IPS DF 4.7 (cell line): Measurements from ENCODE around the gene NPAS3.

ENCODE experiments used
- DNase-seq: peaks from one replicate; pipeline ENCODE4 v3.0.0-alpha.2; 2013; ENCODE audit warnings: low spot score; ENCODE audit errors: extremely low read depth

The NPAS3 gene

DNA sequence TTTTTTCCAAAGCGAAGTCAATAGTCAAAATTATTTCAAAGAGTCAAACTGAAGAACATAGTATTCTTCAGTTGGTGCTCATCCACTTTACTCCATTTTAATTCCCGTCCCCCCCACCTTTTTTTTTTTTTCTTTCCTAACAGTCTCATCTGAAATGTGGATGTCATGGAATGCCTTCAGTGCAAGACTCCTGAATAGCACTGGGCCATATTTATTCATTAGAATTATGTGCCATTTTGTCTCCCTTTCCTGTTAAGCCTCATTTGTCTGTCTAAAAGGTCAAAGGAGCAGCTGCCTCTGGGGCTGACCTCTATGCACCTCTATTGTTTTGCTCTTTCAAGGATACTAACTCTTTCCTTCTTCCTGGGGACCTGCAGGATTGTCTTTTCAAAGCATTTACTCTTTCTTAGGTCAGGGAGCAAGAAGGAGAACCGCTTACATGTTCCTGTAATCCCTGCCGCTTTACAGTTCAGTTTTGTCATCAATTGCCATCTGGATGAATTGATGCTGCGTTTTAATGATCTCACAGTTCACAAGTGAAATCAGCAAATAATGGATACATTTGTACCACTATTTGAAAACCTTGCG lies 310.6 kb downstream of the NPAS3 start:
- no peak for DNase-seq

DNA sequence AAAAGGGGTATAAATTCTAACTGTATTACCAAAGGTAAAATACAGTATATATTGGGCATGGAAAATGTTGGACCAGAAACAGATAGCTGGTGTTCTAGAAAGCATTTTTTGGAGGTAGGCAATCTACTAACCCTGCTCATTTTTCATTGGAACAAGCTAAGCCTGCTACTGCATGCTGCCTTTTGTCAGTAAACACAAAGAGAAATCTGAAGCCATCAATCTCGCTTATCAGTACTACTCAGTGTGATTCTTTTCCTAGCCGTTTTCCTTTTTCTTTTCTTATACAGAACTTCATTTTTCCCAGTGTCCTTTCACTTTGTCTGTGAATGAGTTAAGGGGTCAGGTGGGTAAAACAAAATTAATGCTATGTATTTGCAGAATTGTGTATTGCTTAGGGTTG lies 312.3 kb downstream of the NPAS3 start:
- no peak for DNase-seq

GRCh38 chr14:33254342-33254741 lies 315.7 kb downstream of the NPAS3 start:
- DNase-seq, result no peak

- DNase-seq, result no peak
Observed at GRCh38 chr14:33254861-33255395, 316.2 kb downstream of the NPAS3 start.

DNA sequence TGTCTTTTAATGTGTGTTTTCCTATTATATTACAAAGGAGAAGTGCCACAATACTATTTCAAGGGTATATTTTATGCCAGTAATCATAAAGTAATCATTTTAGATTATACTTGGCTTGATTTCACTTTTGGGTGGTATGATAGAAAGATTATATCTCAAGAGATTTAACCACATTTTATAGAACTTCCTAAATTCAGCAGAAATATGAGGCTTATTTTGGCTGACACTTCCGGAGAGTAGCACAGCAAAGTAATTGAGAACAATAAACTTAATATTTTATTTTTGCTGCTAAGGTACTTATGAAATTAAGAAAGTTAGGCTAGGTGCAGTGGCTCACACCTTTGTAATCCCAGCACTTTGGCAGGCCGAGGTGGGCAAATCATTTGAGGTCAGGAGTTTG lies 319.1 kb downstream of the NPAS3 start:
- no peak for DNase-seq

DNA sequence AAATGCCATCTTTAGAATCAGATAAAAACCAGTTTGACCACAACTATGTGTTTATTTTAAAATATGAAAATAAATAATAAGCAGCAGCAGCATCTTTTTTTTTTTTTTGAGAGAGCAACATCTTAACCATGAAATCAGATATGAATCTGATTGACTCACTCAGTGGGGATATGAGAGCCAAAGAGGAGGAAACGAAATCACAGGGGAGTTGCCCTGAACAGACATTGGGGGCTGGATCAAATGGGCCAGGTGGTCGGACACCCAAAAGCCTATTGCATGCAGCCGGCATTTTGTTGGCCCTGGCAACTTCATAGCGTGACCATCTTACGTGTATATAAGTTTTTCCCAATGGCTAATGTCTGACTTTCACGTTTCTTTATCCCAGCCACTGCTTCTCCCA lies 321.1 kb downstream of the NPAS3 start:
- no peak for DNase-seq

GRCh38 chr14:33271216-33271615 lies 332.5 kb downstream of the NPAS3 start:
- DNase-seq, result no peak

DNA sequence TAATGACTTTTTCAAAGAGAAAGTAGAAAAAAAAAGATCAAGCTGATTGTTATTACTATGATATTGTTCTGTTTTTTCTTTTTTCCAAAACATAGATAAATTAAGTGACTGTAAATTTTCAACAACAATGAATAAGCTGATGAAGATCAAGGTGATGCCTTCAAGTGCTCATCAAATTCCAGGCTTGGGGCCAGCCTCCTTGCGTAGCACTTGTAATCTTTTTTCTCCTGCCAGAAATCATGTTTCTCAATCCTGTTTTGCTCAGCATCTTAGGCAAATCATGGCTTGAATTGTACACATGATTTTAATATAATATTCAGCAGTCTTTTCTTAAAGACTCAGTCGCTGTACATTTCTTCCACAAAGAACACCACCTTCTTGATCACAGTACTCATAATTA lies 333.2 kb downstream of the NPAS3 start:
- DNase-seq, result no peak

- no peak for DNase-seq
Observed at GRCh38 chr14:33273978-33274377, 335.3 kb downstream of the NPAS3 start.

DNA sequence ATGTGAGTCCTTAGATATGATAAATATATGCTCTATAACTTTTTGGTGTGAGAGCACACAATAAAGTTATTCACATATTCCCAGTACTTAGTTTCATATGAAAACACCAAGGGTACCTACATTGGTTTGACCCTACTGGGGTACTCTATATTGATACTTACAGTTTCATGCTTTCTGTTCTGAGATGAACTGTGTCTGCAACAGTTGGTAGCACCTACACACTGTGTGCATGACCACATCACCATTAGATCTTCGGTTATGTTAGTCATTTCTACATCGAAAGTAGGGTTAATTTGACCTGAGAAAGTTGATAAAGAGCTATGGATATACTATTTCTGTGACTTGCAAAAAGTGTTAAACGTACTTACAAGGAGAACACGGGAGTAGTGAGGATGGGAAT lies 337.2 kb downstream of the NPAS3 start:
- no peak for DNase-seq

- no peak for DNase-seq
Observed at GRCh38 chr14:33279865-33280264, 341.2 kb downstream of the NPAS3 start.

DNA sequence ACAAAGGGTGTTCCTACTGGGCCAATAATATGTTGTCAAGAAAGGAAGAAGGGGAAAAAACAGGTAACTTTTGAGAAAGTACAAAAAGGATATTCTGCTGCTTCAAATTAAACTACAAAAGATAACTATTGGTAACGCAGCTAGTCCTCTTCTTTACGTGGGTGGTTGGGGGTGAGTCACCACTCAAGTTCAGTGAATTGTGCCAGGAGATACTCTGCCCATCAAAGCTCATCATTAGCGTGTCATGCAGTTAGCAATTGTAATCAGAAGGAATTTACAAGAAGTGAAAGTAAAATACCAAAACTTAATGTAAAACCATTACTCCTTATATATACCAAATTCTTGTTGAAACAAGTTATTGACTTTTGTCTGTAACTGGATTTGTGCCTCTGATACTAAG lies 342.0 kb downstream of the NPAS3 start:
- no peak for DNase-seq

DNA sequence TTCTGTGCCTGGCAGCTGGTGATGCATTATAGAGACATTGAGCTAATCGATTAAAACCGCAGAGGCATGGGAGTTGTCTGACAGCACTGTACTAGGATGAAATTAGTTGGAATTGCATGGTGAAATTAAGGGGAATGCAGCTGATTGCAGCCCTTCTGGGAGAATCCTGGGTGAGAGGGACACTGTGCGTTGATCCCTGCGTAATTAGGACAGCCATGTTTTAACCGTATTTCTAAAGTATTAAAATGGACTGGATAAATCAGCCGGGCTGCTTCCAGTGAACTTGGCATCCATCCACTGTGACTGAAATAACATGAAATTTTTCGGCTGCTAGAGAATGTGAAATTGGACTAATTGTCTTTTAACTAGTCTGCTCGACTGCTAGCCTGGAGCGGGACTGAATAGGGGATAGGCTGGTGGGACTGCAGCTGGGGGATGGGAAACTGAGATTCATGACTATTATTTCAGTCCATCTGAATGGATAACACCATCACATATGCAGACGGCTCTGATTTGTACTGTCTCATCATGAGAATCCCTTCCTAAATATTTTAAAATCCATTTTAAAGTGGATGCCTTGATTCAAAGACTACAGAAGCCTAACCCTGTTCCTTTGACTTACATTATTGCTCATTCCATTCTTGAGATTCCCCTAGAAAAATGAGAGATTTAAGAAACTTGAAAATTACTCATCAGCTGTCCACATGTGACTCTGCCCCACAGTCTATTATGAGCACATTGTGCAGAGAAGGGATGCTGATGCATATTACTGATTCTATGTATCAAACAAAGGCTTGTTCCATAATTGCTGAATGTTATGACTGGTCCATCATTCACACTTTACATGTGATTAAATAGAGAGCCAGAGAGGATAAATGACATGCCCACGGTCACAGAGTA lies 343.9 kb downstream of the NPAS3 start:
- DNase-seq, result no peak

GRCh38 chr14:33285902-33286700 lies 347.4 kb downstream of the NPAS3 start:
- DNase-seq, result no peak

GRCh38 chr14:33287189-33287588 lies 348.5 kb downstream of the NPAS3 start:
- DNase-seq, result no peak

DNA sequence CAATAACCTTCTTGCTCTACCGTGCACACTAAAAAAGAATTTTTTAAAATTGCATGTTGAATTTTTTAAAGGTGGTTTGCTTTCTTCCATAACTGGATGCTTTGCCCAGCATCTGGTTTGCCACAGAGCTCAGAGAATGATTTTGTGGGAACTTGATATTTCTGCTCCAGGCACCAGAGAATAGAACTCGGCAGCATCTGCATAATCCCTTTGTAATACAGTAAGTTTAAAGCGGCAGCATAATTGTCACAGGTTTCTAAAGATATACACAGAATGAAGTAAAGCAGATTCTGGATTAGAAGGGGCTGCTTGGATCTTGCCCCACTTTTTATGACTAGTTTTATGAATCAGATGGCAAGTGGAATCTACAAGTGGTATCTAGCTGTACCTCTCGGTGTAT lies 352.0 kb downstream of the NPAS3 start:
- no peak for DNase-seq

DNA sequence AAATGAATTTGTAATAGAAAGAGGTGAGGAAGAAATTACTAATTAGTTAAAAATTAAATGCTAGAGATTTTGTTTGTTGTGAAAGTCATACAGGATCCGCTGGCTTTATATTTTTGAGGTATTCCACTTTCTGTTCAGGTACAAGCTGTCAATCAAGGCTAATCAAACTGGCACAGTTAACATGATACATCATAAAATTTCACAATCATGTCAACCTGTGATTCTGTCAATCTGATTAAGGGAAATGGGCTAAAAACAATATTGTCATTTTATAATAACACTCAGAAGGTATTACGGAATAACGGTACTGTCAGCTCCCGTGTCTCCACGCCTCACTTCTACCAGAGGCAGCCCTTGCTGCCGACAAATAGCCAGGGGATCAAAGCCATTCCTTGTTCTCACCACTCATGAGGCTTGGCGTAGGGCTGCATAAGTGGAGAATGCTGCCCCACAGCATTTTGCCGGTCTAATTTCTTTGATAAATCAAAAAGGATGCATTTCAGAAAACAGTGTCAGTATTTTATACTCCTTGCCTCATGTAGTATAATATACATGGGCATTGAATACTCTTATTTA lies 352.9 kb downstream of the NPAS3 start:
- no peak for DNase-seq

GRCh38 chr14:33294419-33294818 lies 355.7 kb downstream of the NPAS3 start:
- no peak for DNase-seq

GRCh38 chr14:33297565-33297964 lies 358.9 kb downstream of the NPAS3 start:
- no peak for DNase-seq

DNA sequence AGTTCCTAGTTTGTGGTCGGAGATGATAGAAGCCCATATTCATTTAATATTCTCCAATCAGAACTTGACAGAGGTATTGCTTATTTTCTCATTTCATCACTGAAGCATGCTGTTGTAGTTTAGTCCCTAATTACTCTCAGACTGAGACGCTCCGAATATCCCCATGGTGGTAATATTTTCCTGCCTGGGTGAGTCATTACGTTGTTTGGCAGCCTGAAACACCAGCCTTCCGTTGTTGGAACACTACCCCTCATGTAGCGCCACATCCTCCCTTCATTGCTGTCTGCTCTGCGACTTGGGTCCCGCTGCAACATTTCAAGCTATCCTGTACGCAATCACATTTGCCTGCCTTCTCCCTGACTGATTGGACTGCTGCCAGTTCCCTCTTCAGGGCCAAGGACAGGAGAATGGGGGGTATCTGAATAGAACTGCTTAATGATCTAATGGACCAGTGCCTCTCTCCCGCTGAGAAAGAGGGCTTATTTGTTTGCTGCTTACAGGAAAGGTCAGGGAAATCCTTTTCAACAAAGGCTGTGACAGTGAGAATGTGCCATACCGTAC lies 369.1 kb downstream of the NPAS3 start:
- no peak for DNase-seq

- no peak for DNase-seq
Observed at GRCh38 chr14:33309106-33309505, 370.4 kb downstream of the NPAS3 start.
